HPDE6-E6E7 (cell line): ENCODE measurements around the gene ONECUT2.

Experiments
- DNase-seq: peaks from one replicate; pipeline ENCODE4 v3.0.0; 2011; ENCODE audit warnings: missing footprints; ENCODE audit errors: extremely low spot score

The ONECUT2 gene

DNA sequence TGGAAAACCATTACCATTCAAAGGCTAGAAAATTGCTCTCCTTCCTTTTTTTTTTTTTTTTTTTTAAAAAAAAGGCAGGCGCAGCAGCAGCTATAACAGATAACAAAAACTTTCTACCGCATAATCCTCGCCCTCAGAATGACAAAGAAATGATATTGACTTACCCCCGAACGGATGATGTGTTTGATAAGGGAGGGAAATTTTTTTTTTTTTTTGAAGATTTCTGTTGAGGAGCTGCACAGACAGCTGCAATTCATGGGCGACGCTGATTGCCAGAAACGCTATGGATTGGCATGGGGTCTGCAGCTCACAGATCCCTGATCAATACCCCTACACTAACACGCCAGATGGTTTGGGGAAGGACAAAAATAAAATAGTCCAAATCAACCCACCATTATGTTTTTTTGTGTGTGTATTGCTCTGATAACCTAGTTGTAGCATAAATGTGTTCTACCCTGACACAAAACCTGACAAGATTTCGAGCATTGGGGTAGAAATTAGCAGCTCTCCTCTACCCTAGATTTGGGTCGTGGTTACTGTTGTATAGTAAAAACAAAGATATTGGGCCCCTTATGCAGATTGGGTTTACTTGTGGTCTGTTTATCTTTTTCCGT lies 3.6 kb upstream of the ONECUT2 start:
- no peak for DNase-seq

DNA sequence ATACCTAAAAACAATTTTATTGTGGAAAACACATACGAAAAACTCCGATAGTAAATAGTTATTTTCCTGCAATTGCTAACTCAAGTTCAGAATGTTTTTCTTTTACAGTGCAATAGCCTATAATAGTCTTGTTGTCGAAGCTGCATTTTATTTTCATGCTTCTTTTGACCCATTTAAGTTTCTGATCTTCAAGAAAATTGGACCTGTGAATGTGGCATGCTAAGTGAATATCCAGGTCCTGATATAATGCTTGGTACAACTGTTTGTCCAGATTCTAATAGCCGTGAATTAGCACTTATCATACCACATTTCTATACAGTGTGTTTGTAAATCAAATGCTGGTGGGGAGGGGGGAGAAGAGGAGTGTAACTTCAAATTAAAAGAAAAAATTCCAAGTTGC lies 3.0 kb upstream of the ONECUT2 start:
- DNase-seq = no peak

DNA sequence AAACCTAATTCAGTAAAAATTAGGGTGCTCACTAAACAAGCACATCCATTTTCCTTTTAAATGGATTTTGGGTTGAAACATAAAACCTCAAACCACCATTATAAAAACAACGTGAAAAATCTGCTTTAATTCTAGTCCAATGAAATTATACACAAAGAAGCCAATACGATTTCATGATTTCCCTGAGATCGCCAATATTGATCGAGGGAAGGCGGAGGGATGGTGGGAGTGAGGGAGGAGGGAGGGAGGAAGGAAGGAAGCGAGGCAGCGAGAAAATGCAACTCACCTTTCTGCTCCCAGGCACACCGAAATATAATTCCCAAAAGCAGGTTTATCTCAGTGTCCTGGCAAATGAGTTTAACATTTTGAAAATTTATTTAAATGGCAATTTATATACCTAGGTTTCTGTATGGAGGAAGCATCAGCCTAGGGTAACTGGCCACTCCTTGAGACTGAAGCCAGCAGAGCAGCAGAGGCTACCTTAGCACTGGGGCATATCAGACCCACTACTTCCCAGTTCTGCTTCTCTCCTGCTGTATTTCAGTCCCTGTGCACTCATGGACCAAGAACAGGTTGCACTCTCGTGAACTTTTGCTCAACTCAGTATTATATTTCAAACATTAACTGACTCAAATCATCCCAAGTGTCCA lies 2.3 kb upstream of the ONECUT2 start:
- no peak for DNase-seq

DNA sequence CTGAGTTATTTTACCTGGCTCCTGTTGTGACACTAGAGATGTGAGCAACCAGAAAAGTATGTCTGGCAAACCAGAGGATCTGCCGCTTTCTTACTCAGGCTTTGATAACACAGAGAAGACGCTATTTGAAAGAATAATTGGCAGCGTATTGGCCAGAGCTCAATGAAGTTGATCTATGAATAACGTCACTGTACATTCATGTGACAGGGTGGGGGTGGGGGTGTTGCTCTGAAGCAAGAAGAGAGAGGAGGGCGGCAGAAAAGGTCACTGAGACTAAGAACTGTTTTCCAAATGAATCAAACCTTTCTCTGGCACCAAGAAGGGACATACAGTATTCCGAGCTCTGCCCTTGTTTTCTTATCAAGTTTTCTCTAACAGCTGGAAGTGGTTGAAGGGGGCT lies 1.7 kb upstream of the ONECUT2 start:
- DNase-seq = no peak

DNA sequence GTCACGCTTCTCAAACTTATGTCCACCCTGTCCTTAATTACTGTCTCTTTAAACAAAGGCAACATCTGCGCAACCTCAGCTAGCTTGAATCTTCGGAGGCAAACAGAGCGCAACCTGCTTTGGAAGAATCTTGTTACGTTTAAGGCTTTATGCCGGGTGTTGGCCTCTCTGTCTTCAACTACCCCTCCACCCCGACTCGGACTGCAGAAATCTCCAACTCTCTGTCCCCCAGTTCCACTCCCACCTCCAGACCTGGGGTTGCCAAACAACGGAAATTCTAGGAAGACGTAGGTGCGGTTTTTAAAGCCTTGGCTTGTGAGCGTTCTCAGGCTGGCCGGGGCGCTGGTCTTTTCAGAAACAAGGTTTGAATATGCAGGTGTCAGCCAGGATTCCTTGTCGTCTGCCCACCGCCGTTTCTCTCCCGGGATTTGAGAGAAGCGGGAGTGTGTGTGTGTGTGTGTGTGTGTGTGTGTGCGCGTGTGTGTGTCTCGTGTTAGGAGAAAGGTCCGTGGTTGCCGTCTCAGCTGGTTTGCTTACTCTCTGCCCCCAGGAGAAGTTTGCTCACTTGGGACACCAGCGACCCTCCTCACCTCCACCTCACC lies 1.1 kb upstream of the ONECUT2 start:
- no peak for DNase-seq

DNA sequence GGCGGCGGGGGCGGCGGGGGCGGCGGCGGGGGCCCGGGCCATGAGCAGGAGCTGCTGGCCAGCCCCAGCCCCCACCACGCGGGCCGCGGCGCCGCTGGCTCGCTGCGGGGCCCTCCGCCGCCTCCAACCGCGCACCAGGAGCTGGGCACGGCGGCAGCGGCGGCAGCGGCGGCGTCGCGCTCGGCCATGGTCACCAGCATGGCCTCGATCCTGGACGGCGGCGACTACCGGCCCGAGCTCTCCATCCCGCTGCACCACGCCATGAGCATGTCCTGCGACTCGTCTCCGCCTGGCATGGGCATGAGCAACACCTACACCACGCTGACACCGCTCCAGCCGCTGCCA lies 644 bp downstream of the ONECUT2 start:
- DNase-seq = no peak

DNA sequence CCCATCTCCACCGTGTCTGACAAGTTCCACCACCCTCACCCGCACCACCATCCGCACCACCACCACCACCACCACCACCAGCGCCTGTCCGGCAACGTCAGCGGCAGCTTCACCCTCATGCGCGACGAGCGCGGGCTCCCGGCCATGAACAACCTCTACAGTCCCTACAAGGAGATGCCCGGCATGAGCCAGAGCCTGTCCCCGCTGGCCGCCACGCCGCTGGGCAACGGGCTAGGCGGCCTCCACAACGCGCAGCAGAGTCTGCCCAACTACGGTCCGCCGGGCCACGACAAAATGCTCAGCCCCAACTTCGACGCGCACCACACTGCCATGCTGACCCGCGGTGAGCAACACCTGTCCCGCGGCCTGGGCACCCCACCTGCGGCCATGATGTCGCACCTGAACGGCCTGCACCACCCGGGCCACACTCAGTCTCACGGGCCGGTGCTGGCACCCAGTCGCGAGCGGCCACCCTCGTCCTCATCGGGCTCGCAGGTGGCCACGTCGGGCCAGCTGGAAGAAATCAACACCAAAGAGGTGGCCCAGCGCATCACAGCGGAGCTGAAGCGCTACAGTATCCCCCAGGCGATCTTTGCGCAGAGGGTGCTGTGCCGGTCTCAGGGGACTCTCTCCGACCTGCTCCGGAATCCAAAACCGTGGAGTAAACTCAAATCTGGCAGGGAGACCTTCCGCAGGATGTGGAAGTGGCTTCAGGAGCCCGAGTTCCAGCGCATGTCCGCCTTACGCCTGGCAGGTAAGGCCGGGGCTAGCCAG lies 1.2 kb downstream of the ONECUT2 start:
- no peak for DNase-seq

DNA sequence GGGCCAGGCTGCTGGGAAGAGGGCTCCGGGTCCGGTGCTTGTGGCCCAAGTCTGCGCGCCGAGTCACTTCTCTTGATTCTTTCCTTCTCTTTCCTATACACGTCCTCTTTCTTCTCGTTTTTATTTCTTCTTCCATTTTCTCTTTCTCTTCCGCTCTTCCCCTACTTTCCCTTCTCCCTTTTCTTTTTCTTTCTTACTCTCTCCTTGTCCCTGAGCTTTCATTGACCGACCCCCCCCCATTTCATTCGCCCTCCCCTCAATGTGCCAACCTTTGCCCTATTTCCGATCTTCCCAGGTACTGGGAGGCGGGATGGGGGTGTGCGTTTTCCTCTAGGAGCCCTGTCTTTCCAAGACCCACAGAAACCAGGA lies 1.8 kb downstream of the ONECUT2 start:
- no peak for DNase-seq

DNA sequence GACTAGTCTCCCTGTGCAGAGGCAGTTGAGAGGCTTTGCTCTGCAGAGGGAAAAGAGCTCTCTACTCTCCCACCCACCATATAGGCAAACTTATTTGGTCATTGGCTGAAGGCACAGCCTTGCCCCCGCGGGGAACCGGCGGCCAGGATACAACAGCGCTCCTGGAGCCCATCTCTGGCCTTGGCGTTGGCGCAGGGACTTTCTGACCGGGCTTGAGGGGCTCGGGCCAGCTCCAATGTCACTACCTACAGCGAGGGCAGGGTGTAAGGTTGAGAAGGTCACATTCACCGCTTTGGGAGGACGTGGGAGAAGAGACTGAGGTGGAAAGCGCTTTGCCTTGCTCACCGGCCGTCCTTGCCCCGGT lies 2.2 kb downstream of the ONECUT2 start:
- DNase-seq = no peak

DNA sequence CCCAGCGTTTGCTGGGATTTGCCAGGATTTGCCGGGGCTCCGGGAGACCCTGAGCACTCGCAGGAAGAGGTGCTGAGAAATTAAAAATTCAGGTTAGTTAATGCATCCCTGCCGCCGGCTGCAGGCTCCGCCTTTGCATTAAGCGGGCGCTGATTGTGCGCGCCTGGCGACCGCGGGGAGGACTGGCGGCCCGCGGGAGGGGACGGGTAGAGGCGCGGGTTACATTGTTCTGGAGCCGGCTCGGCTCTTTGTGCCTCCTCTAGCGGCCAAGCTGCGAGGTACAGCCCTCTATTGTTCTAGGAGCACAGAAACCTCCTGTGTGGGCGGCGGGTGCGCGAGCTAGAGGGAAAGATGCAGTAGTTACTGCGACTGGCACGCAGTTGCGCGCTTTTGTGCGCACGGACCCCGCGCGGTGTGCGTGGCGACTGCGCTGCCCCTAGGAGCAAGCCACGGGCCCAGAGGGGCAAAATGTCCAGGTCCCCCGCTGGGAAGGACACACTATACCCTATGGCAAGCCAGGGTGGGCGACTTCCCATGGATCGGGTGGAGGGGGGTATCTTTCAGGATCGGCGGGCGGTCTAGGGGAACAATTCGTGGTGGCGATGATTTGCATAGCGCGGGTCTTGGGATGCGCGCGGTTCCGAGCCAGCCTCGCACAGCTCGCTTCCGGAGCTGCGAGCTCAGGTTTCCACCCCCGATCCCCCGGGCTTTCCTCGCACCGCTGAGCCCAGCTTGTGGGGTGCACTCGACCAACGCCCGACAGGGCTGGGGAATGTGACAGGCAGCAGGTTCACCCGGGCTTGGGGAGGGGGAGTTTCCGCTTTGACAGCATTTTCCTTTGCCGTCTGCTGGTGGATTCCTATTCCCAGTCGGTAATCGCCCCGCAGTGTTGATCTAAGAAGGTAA lies 2.8 kb downstream of the ONECUT2 start:
- DNase-seq = no peak

DNA sequence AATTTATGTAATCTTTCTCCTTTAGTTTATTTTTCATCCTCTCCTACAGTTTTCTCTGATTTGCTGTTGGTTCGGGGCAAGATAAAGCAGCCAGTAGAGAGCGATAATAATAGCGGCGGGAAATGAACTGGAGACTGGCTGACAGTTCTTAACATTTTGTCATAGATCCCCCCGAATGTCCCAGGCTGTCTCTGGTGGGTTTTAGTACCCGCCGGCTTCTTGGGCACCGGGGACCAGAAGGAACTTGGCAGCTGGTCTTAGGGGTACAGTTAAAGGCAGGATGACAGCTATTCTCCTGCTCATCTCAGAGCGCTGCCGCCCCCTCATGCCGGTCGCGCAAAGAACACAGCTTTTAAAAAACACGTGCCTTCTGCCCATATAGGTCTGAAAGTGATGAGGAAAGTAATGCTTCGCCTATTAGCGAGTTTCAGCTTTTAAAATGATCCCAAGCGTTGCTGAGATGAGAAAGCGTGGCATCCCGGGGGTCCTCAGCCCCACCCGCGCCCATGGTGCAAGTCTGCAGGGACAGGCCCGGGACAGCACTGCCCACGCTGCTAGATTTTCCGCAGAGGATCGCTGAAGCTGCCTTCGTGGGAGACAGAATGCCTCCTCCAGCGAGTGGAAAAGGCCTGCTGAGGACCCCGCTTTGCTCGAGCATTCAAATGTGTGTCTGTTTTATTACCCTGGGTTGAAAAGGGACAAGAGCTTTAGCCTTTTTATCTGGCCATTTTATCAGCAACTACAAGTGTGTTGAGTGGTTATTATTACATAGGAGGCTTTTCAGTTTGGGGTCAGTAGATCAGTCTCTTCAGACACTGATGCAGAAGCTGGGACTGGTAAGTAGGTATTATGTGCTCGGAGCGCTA lies 3.8 kb downstream of the ONECUT2 start:
- no peak for DNase-seq

DNA sequence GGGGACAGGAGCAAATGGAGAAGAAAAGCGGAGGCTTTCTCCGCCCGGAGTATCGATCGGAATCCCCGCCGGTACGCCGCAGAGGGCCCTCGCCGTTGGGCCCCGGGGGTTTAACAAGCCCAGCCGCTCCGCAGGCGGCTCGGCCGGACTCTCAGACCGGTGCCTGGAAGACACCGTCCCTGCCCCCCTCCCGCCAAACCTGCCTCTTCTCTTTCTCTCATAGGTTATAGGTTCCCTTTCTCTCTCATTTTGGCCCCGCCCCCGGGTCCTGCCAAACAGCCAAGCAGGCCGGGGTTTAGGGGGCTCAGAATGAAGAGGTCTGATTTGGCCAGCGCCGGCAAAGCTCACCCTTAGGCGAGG lies 4.4 kb downstream of the ONECUT2 start:
- DNase-seq = no peak

DNA sequence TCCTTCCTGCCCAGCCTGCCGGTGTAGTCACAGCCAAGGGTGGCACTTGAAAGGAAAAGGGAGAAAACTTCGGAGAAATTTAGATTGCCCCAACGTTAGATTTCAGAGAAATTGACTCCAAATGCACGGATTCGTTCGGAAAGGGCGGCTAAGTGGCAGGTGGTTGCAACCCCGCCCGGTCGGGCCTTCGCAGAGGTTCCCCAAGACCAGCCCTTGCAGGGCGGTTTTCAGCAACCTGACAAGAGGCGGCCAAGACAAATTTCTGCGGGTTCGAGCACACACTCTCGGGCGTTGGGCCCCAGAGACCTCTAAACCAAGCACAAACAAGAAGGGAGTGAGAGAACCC lies 4.8 kb downstream of the ONECUT2 start:
- no peak for DNase-seq

DNA sequence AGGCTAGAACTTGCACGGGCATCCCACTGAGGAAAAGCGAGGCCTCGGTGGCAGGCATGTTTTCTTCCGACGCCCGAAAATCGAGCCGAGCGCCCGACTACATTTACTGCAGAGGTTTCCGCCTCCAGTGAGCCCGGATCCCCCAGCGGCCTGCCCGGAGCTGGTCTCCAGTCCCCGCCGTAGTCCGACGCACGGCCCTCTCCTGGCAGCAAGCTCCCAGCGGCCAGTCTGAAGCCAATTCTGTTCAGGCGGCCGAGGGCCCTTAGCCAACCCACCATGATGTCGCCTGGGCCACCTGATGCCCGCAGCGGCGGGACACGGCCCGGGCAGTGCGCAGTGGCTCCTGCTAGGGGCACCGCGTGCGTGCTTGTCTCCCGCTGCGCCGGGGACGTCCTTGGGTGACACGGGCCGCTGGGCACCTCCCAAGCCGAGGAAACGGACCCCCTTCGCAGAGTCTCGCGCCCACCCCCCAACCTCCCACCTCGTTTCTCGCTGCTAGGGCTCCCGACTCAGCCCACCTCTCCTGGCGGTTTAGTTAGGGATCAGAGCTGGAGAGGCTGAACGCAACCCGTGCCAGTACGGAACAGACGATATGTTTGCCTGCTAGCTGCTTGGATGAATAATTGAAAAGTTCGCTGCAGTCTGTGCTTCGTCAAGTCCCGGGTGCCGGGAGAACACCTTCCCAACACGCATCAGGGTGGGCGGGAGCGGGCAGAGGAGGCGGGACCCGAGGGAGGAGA lies 5.3 kb downstream of the ONECUT2 start:
- no peak for DNase-seq

DNA sequence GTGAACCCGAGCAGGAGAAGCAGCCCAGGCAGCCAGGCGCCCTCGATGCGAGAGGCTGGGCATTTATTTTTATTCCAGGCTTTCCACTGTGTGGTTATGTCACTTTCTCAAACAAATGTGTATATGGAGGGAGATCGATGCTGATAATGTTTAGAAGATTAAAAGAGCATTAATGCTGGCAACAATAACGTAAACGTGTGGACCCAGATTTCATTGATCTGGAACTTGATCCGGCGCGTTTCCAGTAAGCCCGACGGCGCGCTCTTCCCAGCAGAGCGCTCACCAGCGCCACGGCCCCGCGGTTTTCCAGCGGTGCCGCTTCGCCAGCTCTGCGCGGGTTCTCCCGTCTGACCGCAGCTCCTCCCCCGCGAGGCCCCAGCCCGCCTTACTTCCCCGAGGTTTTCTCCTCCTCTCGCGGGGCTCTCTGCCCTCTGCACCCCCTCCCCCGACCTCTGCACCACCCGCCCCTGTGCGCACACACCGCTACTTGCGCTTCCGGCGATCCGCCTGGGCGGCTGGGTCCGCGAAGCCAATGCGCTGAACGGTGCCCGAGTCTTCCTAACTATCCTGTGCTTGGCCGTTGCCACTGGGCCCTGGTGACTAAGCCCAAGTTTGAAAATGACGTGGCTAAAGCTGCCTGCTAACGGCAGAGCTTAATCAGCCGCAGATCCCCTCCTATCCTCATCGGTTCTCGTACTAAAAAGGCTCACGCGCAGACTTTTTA lies 6.1 kb downstream of the ONECUT2 start:
- no peak for DNase-seq

DNA sequence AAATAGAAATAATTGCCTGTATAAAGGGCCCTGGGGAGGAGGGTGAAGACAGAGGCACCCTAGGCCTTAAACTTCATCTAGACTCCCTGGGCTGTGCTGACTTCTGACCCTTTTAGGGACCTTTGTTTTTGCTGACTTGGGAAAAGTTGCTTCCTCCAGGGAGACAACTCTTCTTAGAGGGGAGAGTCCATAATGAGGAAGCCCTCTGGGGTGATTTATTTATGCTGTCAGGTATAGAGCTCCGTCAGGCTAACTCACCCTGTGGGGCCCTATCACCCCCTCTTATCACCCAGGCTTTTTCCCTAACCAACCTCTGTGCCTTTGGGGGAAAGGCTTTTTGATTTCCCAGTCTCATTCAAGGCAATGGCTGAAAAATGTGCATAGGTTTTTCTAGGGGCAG lies 8.1 kb downstream of the ONECUT2 start:
- DNase-seq = no peak

DNA sequence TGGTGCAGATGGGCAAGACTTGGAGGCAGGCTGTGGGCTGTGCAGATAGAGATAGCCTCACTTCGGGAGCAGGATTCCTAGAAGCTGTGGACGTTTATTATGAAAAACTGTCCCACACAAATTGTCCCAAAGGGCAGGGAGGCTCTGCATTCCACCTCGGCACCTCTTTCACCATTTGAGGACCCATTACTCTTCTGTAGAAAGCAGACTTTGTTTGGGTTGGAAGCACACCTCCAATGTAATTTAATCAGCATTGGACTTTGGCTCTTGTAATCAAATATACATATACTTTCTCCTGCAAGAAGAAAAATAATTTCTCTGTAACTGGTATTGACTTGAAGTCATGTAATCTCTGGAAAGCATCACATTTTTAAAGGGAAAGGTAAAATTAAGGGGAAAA lies 8.5 kb downstream of the ONECUT2 start:
- no peak for DNase-seq

DNA sequence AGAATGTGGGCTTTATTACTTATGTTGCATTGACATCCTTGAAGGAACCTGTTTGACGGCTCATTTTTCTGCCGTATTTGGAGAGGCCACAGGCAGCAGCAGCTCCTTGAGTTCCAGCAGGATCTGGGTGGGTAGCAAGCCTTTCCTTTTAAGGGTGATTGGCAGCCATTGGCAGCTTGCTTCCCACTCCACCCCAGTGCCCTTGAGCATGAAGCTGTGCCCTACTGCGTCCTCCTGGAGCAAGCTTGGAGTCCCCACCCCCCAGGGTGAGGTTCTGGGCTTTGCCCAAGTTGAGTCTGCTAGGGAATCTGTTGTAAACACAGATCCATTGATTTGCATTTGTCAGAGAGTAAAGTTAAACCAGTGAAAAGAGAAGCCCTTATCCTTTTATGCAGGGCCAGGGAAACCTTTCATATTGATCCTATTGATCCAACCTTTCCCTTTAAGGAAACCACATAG lies 9.2 kb downstream of the ONECUT2 start:
- DNase-seq = no peak

DNA sequence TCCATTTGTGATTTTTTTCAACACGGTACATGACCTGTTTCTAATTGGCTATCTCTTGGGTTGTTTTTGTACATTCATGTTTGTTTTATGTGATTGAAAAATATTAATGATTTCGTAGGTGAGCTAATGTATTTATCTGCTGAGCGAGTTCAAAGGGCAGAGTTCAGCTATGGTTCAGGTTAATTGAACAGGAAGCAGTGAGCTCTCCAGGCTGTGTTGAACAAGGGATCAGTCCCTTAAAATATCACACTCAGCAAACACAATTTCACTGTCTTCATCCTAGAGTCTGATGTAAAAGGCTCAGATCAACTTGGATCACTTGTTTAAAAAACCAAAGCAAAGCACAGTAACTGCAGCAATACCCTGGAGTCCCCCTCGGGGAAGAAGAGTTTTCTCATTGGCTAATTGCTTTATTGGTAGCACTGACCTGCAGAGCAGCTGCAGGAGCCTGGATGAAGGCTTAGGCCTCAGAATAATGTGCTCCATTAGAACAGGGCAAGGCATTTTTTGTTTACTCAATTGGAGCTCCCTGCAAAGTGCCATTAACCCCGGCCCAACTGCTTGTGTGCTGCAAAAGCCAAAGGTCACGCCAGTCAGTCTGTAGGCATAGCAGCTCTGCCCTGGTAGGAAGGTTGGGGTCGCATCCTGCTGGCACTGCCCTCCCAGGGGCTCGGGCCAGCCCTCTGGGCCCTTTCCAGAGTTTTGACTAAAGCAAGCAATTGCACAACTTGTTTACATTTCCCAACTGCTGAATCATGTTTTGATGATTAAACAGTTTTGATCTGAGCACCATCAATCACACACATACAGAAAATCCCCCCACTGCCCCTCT lies 10.5 kb downstream of the ONECUT2 start:
- no peak for DNase-seq
